HFFc6 (cell line): Measurements from ENCODE around the gene MFN2. TPM values are rescaled to one million over a fixed set of nuclear protein-coding genes. Genes with fewer than 3 reads are reported as not detected.
"Not testable (repeated sequence)": the region's sequence is repeated elsewhere in the genome, so short reads cannot be mapped to it uniquely, and the experiment has no call there.

ENCODE experiments used
- DNase-seq: peaks from one replicate; pipeline ENCODE4 v3.0.0-alpha.2; 2018
- H3K27ac Mint-ChIP-seq: 2 replicates; pipeline ENCODE4 v1.8.0; 2020; ENCODE audit warnings: mild to moderate bottlenecking, mixed read lengths
- H3K27me3 Mint-ChIP-seq: 2 replicates; pipeline ENCODE4 v1.8.0; 2021; ENCODE audit warnings: mild to moderate bottlenecking, moderate library complexity, mixed read lengths; ENCODE audit not compliant: insufficient read depth
- H3K36me3 Mint-ChIP-seq: 2 replicates; pipeline ENCODE4 v1.8.0; 2021; ENCODE audit warnings: low read depth, mixed read lengths
- H3K4me1 Mint-ChIP-seq: 2 replicates; pipeline ENCODE4 v1.8.0; 2020; ENCODE audit warnings: low read depth, mixed read lengths
- H3K4me3 Mint-ChIP-seq: 2 replicates; pipeline ENCODE4 v1.8.0; 2020; ENCODE audit warnings: mild to moderate bottlenecking, moderate library complexity, mixed read lengths
- H3K9me3 Mint-ChIP-seq: 2 replicates; pipeline ENCODE4 v1.8.0; 2020; ENCODE audit warnings: mild to moderate bottlenecking, mixed read lengths
- CTCF ChIP-seq: fragments of 200-600 bp; sonication (generic); IDR thresholded peaks from 2 replicates; pipeline ENCODE4 v1.5.0; 2021; ENCODE audit warnings: antibody characterized with exemption, mild to moderate bottlenecking
- total RNA-seq, 6 experiments: library from RNA; stranded (reverse); fragmentation: NEBNext Ultra II Directional; extraction: Animal tissue kit (Norgen Biotek cat#: 25700); gene quantifications; 2 replicates in 1 of 6; 3 replicates in 5 of 6; pipeline ENCODE4 v1.2.3, GENCODE V29; 2021

Gene MFN2
- total RNA-seq, 6 experiments from 2014 or later: 92.8 to 112 (median 101) TPM

DNA sequence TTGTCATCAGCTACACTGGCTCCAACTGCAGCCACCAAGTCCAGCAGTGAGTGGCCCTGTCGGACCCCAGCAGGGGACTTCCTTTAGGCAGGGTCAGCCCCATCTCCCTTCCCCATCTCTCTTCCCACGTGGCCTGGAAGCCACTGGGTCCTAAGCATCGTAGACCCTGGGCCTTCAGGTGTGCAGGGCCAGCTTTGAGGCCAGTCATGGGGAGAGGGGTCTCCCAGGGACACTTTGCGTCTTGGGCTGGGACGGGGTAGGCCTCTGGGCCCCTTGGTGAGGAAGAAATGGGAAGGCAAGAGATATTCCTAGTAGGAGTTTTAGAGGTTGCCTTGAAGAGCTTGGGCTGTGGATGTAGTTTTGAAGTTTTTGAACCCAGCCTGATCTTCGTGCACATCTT lies 27.0 kb downstream of the MFN2 start:
- Mint-ChIP-seq H3K4me1 (peaks cover 15% of the 10 kb centered on the region), H3K36me3 (peaks cover 35% of the 10 kb centered on the region), H3K4me3 (no peak overlapping the region), H3K27ac (no peak overlapping the region), H3K9me3 (no peaks in the 10 kb centered on the region), H3K27me3 (no peaks in the 10 kb centered on the region; the same call in 1 of the 2 replicates)
- DNase-seq: no peak
- no peak for TF ChIP-seq CTCF

DNA sequence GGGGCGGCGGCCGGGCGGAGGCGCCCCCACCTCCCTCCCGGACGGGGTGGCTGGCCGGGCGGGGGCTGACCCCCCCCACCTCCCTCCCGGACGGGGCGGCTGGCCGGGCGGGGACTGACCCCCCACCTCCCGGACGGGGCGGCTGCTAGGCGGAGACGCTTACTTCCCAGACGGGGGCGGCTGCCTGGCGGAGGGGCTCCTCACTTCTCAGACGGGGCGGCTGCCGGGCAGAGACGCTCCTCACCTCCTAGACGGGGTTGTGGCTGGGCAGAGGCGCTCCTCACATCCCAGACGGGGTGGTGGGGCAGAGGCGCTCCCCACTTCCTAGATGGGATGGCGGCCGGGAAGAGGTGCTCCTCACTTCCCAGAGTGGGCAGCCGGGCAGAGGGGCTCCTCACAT lies 28.1 kb downstream of the MFN2 start:
- not testable (repeated sequence) for H3K27ac Mint-ChIP-seq, H3K4me3 Mint-ChIP-seq, DNase-seq, H3K27me3 Mint-ChIP-seq, H3K9me3 Mint-ChIP-seq
- Mint-ChIP-seq H3K36me3 (peaks cover 28% of the 10 kb centered on the region), H3K4me1 (peaks cover 26% of the 10 kb centered on the region)

GRCh38 chr1:12009318-12009947 lies 29.2 kb downstream of the MFN2 start:
- no peak for TF ChIP-seq CTCF
- no peak for DNase-seq
- Mint-ChIP-seq H3K4me3 (no peak overlapping the region), H3K27me3 (no peaks in the 10 kb centered on the region; the same call in 1 of the 2 replicates), H3K36me3 (peaks cover 24% of the 10 kb centered on the region), H3K27ac (no peak overlapping the region), H3K9me3 (no peaks in the 10 kb centered on the region), H3K4me1 (peaks cover 28% of the 10 kb centered on the region)

- H3K27me3 Mint-ChIP-seq: no peaks in the 10 kb centered on the region; the same call in 1 of the 2 replicates
- H3K27ac Mint-ChIP-seq: no peak overlapping the region
- no peak overlapping the region for H3K4me3 Mint-ChIP-seq
- H3K36me3 Mint-ChIP-seq: peaks cover 17% of the 10 kb centered on the region
- H3K9me3 Mint-ChIP-seq: no peaks in the 10 kb centered on the region
- peaks cover 38% of the 10 kb centered on the region for H3K4me1 Mint-ChIP-seq
- DNase-seq: no peak
- TF ChIP-seq CTCF: no peak
Observed at GRCh38 chr1:12010746-12011570, 30.7 kb downstream of the MFN2 start.

GRCh38 chr1:12011998-12012397 lies 31.8 kb downstream of the MFN2 start:
- Mint-ChIP-seq H3K27me3 (no peaks in the 10 kb centered on the region; the same call in 1 of the 2 replicates), H3K36me3 (peaks cover 17% of the 10 kb centered on the region)

More at GRCh38 chr1:12011998-12012397, 31.8 kb downstream of the MFN2 start:
- peak overlapping the region; percentile 3; the same call in 1 of the 2 replicates for H3K27ac Mint-ChIP-seq
- H3K4me1 Mint-ChIP-seq: peaks cover 38% of the 10 kb centered on the region
- no peak for TF ChIP-seq CTCF
- no peak for DNase-seq
- no peak overlapping the region for H3K4me3 Mint-ChIP-seq
- no peaks in the 10 kb centered on the region for H3K9me3 Mint-ChIP-seq
